Adrenal gland (tissue), 12 donors: ENCODE measurements around the gene HNRNPDL. TPM values are rescaled to one million over a fixed set of nuclear protein-coding genes. Genes with fewer than 3 reads are reported as not detected.

Source experiments
- DNase-seq, 7 donors: peaks; one replicate each; pipeline ENCODE4 v3.0.0-alpha.2; 2019 to 2020
- H3K27ac ChIP-seq, 5 donors: fragments of 200-600 bp; sonication (generic) in 4 of 5; 1 replicate in 3 of 5; 2 replicates in 2 of 5; pipeline versions ENCODE4 v1.5.1 to v1.8.0; 2016 to 2020; ENCODE audit warnings: mild to moderate bottlenecking in 1 of 5
- H3K27me3 ChIP-seq: fragments of 200-600 bp; 2 replicates; pipeline ENCODE4 v1.8.0; 2021
- H3K36me3 ChIP-seq, 2 donors: fragments of 200-600 bp; replicated peaks in 1 of 2; 1 replicate in 1 of 2; 2 replicates in 1 of 2; pipeline versions ENCODE4 v1.5.1 to v1.8.0; 2018 to 2022
- H3K4me1 ChIP-seq, 2 donors: fragments of 200-600 bp; replicated peaks in 1 of 2; 1 replicate in 1 of 2; 2 replicates in 1 of 2; pipeline versions ENCODE4 v1.5.1 to v1.8.0; 2018 to 2021
- H3K4me3 ChIP-seq, 4 donors: fragments of 200-600 bp; sonication (generic) in 3 of 4; one replicate each; pipeline ENCODE4 v1.5.1; 2016 to 2018
- H3K9me3 ChIP-seq, 3 donors: fragments of 200-600 bp; sonication (generic) in 1 of 3; replicated peaks in 1 of 3; 1 replicate in 2 of 3; 2 replicates in 1 of 3; pipeline versions ENCODE4 v1.5.1 to v1.8.0; 2016 to 2021
- CTCF ChIP-seq, 6 experiments: fragments of 450-650 bp in 4 of 6; fragments of 200-600 bp in 2 of 6; sonication (generic) in 1 of 6; IDR thresholded peaks; 1 replicate in 5 of 6; 2 replicates in 1 of 6; pipeline versions ENCODE4 v1.5.1 to v1.8.0; 2016 to 2021; ENCODE audit warnings: antibody characterized with exemption in 6 of 6, mild to moderate bottlenecking in 2 of 6, moderate library complexity in 1 of 6
- POLR2A ChIP-seq, 2 donors: fragments of 450-650 bp; IDR thresholded peaks; one replicate each; pipeline ENCODE4 v1.6.1; 2017; ENCODE audit warnings: antibody characterized with exemption in 2 of 2, mild to moderate bottlenecking in 2 of 2, moderate library complexity in 1 of 2
- WGBS, 4 donors: extraction: QIAGEN DNeasy Blood & Tissue Kit in 2 of 4; methylation state at CpG; one replicate each; pipeline versions ENCODE4 v1.1.5 to v1.1.7; 2013 to 2017; 5-methylcytosine and 5-hydroxymethylcytosine counted together
- intact Hi-C, 2 donors: fragments of 100-400 bp; cut with DNase I; formaldehyde crosslinking; loops; one replicate each; pipeline versions ENCODE4 v1.14.1 to v1.15.0; 2022 to 2023
- polyA plus RNA-seq, 3 donors: library from polyadenylated mRNA; stranded (reverse); fragments of 200-250 nt in 2 of 3; fragments of 350-450 nt in 1 of 3; fragmentation: Illumina TruSeq in 1 of 3; extraction: RNeasy Lipid Tissue Mini Kit (QIAGEN cat#74804) in 1 of 3; gene quantifications; one replicate each; pipeline ENCODE4 v1.2.3, GENCODE V29; 2013 to 2014
- total RNA-seq, 9 donors: library from RNA; depleted of rRNA in 4 of 9; stranded (reverse); fragments of >200 nt in 4 of 9; fragments of 120-200 nt in 1 of 9; fragmentation: NEBNext Ultra II Directional in 1 of 9; extraction: Animal tissue kit (Norgen Biotek cat#: 25700) in 1 of 9; gene quantifications; one replicate each; pipeline versions ENCODE4 v1.1.0 to v1.2.4, GENCODE V29; 2013 to 2023
- donor health status: healthy with polysubstance abuse.
- donor health status: Bipolar disorder and iron deficiency.
- donor health status: DM: yes; HTN: yes; CAD: no.
- donor health status: DM: no; HTN: no; CAD: no.
- donor health status: DM: no; HTN: no; CAD: no.
- donor health status: DM: yes; HTN: yes; CAD: no.

Gene HNRNPDL
- total and polyA plus RNA-seq, 12 donors: 76.2 to 285 (median 176) TPM

- H3K9me3 ChIP-seq: no peaks in the 10 kb centered on the region
- peak overlapping the region; percentile 43 to 93 (median 87) for H3K4me3 ChIP-seq
- peak overlapping the region in 3 of 5 donors; percentile 97 to 98 (median 97) for H3K27ac ChIP-seq
- H3K27me3 ChIP-seq: no peaks in the 10 kb centered on the region
- peaks cover 0 to 36% of the 10 kb centered on the region in 2 donors for H3K36me3 ChIP-seq
- H3K4me1 ChIP-seq: peaks cover 20 to 38% of the 10 kb centered on the region in 2 donors
- intact Hi-C loops: loop anchor here in 1 of 2 donors (5.0 kb wide), 1 partner anchor 56 kb away; the partner anchor contains the start of gene HNRNPD
- TF ChIP-seq POLR2A (IDR thresholded peaks at IDR 0.05) (no peak), CTCF (IDR thresholded peaks at IDR 0.05) (no peak)
- 0 to 3% (median 1%) methylated on average over 7 to 14 of the region's 14 CpGs for WGBS, 4 donors
- DNase-seq: no peak
Measured at GRCh38 chr4:82428526-82428968, 1.7 kb downstream of the HNRNPDL start.

GRCh38 chr4:82425478-82425877 is 4.8 kb downstream of the HNRNPDL start:
- H3K9me3 ChIP-seq: no peaks in the 10 kb centered on the region
- H3K27ac ChIP-seq: no peak overlapping the region
- intact Hi-C loops: loop anchor here in 1 of 2 donors (5.0 kb wide), 1 partner anchor 53 kb away; the partner anchor contains the start of gene HNRNPD
- 88 to 91% (median 91%) methylated on average over 10 of the region's 10 CpGs for WGBS, 4 donors
- no peak for DNase-seq
- H3K4me1 ChIP-seq: peaks cover 13 to 38% of the 10 kb centered on the region in 2 donors
- TF ChIP-seq POLR2A (IDR thresholded peaks at IDR 0.05): no peak
- no peak for TF ChIP-seq CTCF (IDR thresholded peaks at IDR 0.05)
- H3K36me3 ChIP-seq: peaks cover 0 to 42% of the 10 kb centered on the region in 2 donors
- no peak overlapping the region for H3K4me3 ChIP-seq
- H3K27me3 ChIP-seq: no peaks in the 10 kb centered on the region

GRCh38 chr4:82423245-82424054 is 6.8 kb downstream of the HNRNPDL start:
- H3K9me3 ChIP-seq: no peaks in the 10 kb centered on the region
- peaks cover 13 to 38% of the 10 kb centered on the region in 2 donors for H3K4me1 ChIP-seq
- intact Hi-C loops: loop anchor here in 1 of 2 donors (5.0 kb wide), 1 partner anchor 46 kb away; no protein-coding TSS in a partner anchor
- peaks cover 0 to 42% of the 10 kb centered on the region in 2 donors for H3K36me3 ChIP-seq
- WGBS, 4 donors: 85 to 88% (median 86%) methylated on average over 7 of the region's 7 CpGs
- no peaks in the 10 kb centered on the region for H3K27me3 ChIP-seq
- no peak overlapping the region for H3K27ac ChIP-seq
- DNase-seq: no peak
- TF ChIP-seq CTCF (IDR thresholded peaks at IDR 0.05) (no peak), POLR2A (IDR thresholded peaks at IDR 0.05) (no peak)
- H3K4me3 ChIP-seq: no peak overlapping the region

GRCh38 chr4:82422616-82423015 is 7.6 kb downstream of the HNRNPDL start:
- Histone ChIP-seq H3K27me3 (no peaks in the 10 kb centered on the region), H3K9me3 (no peaks in the 10 kb centered on the region), H3K36me3 (peaks cover 0 to 42% of the 10 kb centered on the region in 2 donors), H3K4me1 (peaks cover 13 to 30% of the 10 kb centered on the region in 2 donors), H3K4me3 (no peak overlapping the region), H3K27ac (no peak overlapping the region)
- TF ChIP-seq POLR2A (IDR thresholded peaks at IDR 0.05) (no peak), CTCF (IDR thresholded peaks at IDR 0.05) (no peak)
- no peak for DNase-seq
- WGBS, 4 donors: 87 to 90% (median 89%) methylated on average over 5 of the region's 5 CpGs
- intact Hi-C loops: loop anchor here in 1 of 2 donors (5.0 kb wide), 1 partner anchor 45 kb away; no protein-coding TSS in a partner anchor
